ENCODE results near the gene MYO16. TPM values are rescaled to one million over a fixed set of nuclear protein-coding genes. Genes with fewer than 3 reads are reported as not detected.

The MYO16 gene
- polyA plus RNA-seq, 1 donor from 2014 or later: 2.5 TPM

DNA sequence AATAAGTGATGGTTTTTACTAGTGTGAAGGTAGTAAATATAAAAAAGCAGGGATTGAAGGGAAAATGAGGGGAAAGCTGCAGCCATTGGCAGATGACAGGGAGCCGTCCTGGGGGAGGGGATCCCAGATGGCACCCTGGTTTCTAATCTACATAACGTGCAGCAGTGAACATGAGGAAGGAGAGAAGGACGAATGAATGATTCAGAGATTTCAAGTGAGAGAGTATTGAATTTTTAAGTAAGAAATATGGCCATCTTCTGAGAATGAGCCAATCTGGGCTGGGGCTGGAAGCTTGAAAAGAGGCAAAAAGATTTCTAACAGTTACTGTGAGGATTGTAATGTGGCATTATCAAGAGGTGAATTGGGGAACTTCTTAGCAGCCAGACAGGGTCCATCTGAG, 414.2 kb downstream of the MYO16 start:
- peak overlapping the region; percentile 70 for H3K27ac ChIP-seq (ENCODE audit: low read length)
- H3K36me3 ChIP-seq (ENCODE audit: insufficient read depth, low read length): no peaks in the 10 kb centered on the region
- no peaks in the 10 kb centered on the region for H3K9me3 ChIP-seq (ENCODE audit: low read length)
- peak overlapping the region; percentile 38 for H3K4me3 ChIP-seq (ENCODE audit: low read length)
- peak; percentile 33 for TF ChIP-seq SMC3 (conservative IDR thresholded peaks at IDR 0.05; ENCODE audit: poor library complexity)
- peak; percentile 87 for TF ChIP-seq EP300 (conservative IDR thresholded peaks at IDR 0.05; ENCODE audit: poor library complexity, severe bottlenecking)
- no peak for TF ChIP-seq RAD21 (conservative IDR thresholded peaks at IDR 0.05)
- H3F3A ChIP-seq (ENCODE audit: insufficient read depth, low read length, poor library complexity, severe bottlenecking): no peaks in the 10 kb centered on the region
- H4K20me1 ChIP-seq (ENCODE audit: insufficient read depth): no peaks in the 10 kb centered on the region
- peak overlapping the region; percentile 25 for H3K9ac ChIP-seq (ENCODE audit: low read length)
- no peaks in the 10 kb centered on the region for H3K9me2 ChIP-seq (ENCODE audit: insufficient read depth, low read length)
- no peaks in the 10 kb centered on the region for H3K27me3 ChIP-seq (ENCODE audit: insufficient read depth, low read depth, low read length)
- no peaks in the 10 kb centered on the region for H3K79me2 ChIP-seq (replicated peaks; ENCODE audit: insufficient read depth, low read length)
- peak overlapping the region; percentile 4 for H3K4me2 ChIP-seq (ENCODE audit: low read length)
- H2AFZ ChIP-seq (ENCODE audit: low read depth, low read length): no peak overlapping the region

DNA sequence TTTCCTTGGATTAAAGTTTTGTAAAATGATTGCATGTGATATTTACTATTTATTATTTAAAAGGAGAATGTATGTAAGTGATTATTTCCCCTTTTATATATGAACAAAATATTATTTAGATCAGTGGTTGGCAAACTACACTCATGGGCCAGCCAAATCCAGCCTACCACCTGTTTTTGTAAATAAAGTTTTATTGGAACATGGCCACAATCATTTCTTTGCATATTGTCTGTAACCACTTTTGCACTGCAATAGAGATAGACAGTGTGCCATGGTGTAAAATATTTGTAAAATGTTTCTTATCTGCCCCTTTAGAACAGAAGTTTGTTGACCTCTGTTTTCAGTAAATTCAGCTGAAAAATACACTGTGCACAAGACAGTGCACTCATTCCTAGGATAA, 426.4 kb downstream of the MYO16 start:
- H3K9me2 ChIP-seq (ENCODE audit: insufficient read depth, low read length): no peaks in the 10 kb centered on the region
- no peaks in the 10 kb centered on the region for H3F3A ChIP-seq (ENCODE audit: insufficient read depth, low read length, poor library complexity, severe bottlenecking)
- H3K79me2 ChIP-seq (replicated peaks; ENCODE audit: insufficient read depth, low read length): no peaks in the 10 kb centered on the region
- no peaks in the 10 kb centered on the region for H3K9me3 ChIP-seq (ENCODE audit: low read length)
- no peaks in the 10 kb centered on the region for H4K20me1 ChIP-seq (ENCODE audit: insufficient read depth)
- TF ChIP-seq, protein P1, sequence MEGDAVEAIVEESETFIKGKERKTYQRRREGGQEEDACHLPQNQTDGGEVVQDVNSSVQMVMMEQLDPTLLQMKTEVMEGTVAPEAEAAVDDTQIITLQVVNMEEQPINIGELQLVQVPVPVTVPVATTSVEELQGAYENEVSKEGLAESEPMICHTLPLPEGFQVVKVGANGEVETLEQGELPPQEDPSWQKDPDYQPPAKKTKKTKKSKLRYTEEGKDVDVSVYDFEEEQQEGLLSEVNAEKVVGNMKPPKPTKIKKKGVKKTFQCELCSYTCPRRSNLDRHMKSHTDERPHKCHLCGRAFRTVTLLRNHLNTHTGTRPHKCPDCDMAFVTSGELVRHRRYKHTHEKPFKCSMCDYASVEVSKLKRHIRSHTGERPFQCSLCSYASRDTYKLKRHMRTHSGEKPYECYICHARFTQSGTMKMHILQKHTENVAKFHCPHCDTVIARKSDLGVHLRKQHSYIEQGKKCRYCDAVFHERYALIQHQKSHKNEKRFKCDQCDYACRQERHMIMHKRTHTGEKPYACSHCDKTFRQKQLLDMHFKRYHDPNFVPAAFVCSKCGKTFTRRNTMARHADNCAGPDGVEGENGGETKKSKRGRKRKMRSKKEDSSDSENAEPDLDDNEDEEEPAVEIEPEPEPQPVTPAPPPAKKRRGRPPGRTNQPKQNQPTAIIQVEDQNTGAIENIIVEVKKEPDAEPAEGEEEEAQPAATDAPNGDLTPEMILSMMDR (IDR thresholded peaks at IDR 0.05; ENCODE audit: poor library complexity, severe bottlenecking): no peak
- no peak for TF ChIP-seq EZH2 (IDR thresholded peaks at IDR 0.05; ENCODE audit: borderline replicate concordance, insufficient read depth, low read length, poor library complexity, severe bottlenecking)
- TF ChIP-seq, protein P2, sequence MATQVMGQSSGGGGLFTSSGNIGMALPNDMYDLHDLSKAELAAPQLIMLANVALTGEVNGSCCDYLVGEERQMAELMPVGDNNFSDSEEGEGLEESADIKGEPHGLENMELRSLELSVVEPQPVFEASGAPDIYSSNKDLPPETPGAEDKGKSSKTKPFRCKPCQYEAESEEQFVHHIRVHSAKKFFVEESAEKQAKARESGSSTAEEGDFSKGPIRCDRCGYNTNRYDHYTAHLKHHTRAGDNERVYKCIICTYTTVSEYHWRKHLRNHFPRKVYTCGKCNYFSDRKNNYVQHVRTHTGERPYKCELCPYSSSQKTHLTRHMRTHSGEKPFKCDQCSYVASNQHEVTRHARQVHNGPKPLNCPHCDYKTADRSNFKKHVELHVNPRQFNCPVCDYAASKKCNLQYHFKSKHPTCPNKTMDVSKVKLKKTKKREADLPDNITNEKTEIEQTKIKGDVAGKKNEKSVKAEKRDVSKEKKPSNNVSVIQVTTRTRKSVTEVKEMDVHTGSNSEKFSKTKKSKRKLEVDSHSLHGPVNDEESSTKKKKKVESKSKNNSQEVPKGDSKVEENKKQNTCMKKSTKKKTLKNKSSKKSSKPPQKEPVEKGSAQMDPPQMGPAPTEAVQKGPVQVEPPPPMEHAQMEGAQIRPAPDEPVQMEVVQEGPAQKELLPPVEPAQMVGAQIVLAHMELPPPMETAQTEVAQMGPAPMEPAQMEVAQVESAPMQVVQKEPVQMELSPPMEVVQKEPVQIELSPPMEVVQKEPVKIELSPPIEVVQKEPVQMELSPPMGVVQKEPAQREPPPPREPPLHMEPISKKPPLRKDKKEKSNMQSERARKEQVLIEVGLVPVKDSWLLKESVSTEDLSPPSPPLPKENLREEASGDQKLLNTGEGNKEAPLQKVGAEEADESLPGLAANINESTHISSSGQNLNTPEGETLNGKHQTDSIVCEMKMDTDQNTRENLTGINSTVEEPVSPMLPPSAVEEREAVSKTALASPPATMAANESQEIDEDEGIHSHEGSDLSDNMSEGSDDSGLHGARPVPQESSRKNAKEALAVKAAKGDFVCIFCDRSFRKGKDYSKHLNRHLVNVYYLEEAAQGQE (IDR thresholded peaks at IDR 0.05; ENCODE audit: borderline replicate concordance): no peak
- TF ChIP-seq MXI1 (conservative IDR thresholded peaks at IDR 0.05; ENCODE audit: poor library complexity, severe bottlenecking): no peak
- no peak for TF ChIP-seq EP300 (conservative IDR thresholded peaks at IDR 0.05; ENCODE audit: poor library complexity, severe bottlenecking)
- H3K4me3 ChIP-seq (ENCODE audit: low read length): no peak overlapping the region
- no peaks in the 10 kb centered on the region for H3K36me3 ChIP-seq (ENCODE audit: insufficient read depth, low read length)
- H3K27me3 ChIP-seq (ENCODE audit: insufficient read depth, low read depth, low read length): no peaks in the 10 kb centered on the region
- no peak overlapping the region for H3K4me2 ChIP-seq (ENCODE audit: low read length)
- H2AFZ ChIP-seq (ENCODE audit: low read depth, low read length): no peak overlapping the region
- H3K27ac ChIP-seq (ENCODE audit: low read length): no peak overlapping the region
- no peak overlapping the region for H3K9ac ChIP-seq (ENCODE audit: low read length)

DNA sequence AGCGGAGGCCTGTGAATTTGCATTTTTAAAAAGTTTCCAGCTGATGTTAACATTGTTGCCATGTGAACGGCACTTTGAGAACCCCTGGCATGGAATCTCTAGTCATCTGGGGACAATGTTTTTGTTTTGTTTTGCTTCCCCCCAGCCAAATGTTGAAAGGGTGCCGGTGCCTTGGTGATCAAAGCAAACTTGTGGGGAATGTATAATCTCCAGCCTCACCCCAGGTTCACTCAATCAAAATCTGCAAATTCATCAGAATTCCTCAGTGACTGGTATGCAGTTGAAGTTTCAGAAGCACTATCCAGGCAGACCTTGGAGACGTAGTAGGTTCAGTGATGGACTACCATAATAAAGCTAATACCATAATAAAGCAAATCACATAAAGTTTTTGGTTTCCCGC, 428.7 kb downstream of the MYO16 start:
- Histone ChIP-seq H3K79me2 (replicated peaks; ENCODE audit: insufficient read depth, low read length) (no peaks in the 10 kb centered on the region), H3K9me2 (ENCODE audit: insufficient read depth, low read length) (no peaks in the 10 kb centered on the region), H3K4me3 (ENCODE audit: low read length) (no peak overlapping the region), H3K27ac (ENCODE audit: low read length) (no peak overlapping the region), H3K36me3 (ENCODE audit: insufficient read depth, low read length) (no peaks in the 10 kb centered on the region), H2AFZ (ENCODE audit: low read depth, low read length) (no peak overlapping the region), H3K27me3 (ENCODE audit: insufficient read depth, low read depth, low read length) (no peaks in the 10 kb centered on the region), H3K9me3 (ENCODE audit: low read length) (no peaks in the 10 kb centered on the region), H4K20me1 (ENCODE audit: insufficient read depth) (no peaks in the 10 kb centered on the region), H3F3A (ENCODE audit: insufficient read depth, low read length, poor library complexity, severe bottlenecking) (no peaks in the 10 kb centered on the region), H3K4me2 (ENCODE audit: low read length) (no peak overlapping the region), H3K9ac (ENCODE audit: low read length) (no peak overlapping the region)
- TF ChIP-seq POLR2AphosphoS5 (IDR thresholded peaks at IDR 0.05) (no peak), EZH2 (IDR thresholded peaks at IDR 0.05; ENCODE audit: borderline replicate concordance, insufficient read depth, low read length, poor library complexity, severe bottlenecking) (no peak), RAD21 (conservative IDR thresholded peaks at IDR 0.05) (no peak), TAF1 (IDR thresholded peaks at IDR 0.05; ENCODE audit: low read depth) (no peak), SMC3 (conservative IDR thresholded peaks at IDR 0.05; ENCODE audit: poor library complexity) (no peak), MXI1 (conservative IDR thresholded peaks at IDR 0.05; ENCODE audit: poor library complexity, severe bottlenecking) (no peak)
- TF ChIP-seq, protein P1 (IDR thresholded peaks at IDR 0.05; ENCODE audit: poor library complexity, severe bottlenecking): no peak
- TF ChIP-seq, protein P2 (IDR thresholded peaks at IDR 0.05; ENCODE audit: borderline replicate concordance): no peak

Measured in neural cell (in vitro differentiated cells).